TTC549 (cell line): ENCODE data around the gene CFAP107.
"Not testable (repeated sequence)": the region's sequence is repeated elsewhere in the genome, so short reads cannot be mapped to it uniquely, and the experiment has no call there.

Source experiments
- FAIRE-seq: peaks from 2 replicates; lab custom pipeline; 2012; peaks lifted over from hg19 to GRCh38; lab: Jason Lieb, UNC

Gene CFAP107

DNA sequence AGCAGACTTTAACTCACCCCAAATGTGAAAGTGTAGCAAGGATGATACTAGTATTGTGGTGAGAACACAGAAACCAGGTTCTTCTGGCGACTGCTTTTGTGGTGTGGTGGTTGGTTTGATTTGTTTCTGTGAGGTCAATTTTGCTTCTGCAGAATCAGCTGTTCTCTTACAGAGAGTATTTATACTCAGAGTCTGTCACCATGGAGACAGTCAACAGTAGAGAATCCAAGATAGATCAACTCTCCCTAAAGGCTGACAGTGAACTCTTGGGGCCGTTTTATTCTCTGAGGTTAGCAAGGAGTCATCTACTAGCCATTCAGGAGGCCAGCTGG lies at the start of gene CFAP107:
TSS of gene CFAP107 (plus strand) at position 209 of the 332 bp plus-strand sequence. CDS start 231 bp downstream, outside the sequence.
- FAIRE-seq: no peak

DNA sequence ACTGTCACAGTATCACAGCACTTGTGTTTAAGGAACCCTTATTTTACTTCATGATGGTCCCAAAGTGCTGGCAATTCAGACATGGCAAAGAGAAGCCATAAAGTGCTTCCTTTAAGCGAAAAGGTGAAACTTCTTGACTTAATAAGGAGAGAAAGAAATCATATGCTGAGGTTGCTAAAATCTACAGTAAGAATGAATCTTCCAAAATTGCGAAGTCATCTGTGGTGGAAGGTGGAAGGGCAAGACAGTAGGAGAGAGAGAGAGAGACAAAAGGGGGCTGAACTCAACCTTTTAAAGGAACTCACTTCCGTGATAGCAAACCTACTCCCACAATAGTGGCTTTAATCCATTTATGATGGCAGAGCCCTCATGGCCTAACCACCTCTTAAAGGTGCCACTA lies 49.3 kb upstream of the CFAP107 start:
- FAIRE-seq: no peak

DNA sequence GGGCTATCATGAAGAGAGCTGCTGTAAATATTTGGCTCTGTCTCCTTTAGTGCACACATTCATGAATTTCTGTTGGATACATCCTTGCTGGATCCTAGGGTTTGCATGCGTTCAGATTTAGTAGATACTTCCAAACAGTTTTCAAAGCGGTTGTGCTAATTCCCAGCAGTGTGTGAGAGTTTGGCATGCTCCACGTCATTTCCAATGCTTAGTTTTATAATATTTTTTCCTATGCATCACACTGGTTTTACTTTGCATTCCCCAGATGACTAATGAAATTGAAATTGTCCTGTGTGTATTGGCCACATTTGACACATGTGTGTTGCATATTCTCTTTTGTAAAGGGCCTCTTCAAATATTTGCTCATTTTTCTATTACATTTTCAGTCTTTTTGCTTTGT lies 48.6 kb upstream of the CFAP107 start:
- no peak for FAIRE-seq

DNA sequence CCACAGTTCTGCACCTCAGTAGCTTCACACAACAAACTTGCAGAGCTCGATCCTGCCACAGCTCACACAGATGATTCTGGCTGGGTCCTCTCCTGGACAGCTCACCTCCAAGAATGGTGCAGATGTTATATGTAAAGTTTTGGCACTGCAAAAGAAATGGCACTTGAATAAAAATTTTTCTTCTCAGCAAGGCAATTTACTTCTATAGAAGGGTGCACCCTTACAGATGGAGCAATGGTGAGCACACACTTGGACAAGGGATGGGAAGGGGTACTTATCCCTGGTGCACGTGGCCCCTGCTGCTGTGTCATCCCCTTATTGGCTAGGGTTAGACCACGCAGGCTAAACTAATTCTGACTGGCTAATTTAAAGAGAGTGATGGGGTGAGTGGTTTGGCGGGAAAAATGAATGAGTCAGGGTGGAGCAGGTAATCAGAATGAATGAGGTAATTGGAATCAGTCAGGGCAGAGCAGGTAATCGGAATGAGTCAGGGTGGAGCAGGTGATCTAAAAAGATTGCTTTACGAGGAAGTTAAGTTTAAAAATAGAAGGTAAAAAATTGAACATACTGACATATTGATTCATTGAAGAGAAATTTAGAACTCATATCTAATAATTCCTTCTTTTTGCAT lies 42.1 kb upstream of the CFAP107 start:
- FAIRE-seq: no peak

GRCh38 chr1:12706061-12706460 lies 39.9 kb upstream of the CFAP107 start:
- FAIRE-seq: no peak

DNA sequence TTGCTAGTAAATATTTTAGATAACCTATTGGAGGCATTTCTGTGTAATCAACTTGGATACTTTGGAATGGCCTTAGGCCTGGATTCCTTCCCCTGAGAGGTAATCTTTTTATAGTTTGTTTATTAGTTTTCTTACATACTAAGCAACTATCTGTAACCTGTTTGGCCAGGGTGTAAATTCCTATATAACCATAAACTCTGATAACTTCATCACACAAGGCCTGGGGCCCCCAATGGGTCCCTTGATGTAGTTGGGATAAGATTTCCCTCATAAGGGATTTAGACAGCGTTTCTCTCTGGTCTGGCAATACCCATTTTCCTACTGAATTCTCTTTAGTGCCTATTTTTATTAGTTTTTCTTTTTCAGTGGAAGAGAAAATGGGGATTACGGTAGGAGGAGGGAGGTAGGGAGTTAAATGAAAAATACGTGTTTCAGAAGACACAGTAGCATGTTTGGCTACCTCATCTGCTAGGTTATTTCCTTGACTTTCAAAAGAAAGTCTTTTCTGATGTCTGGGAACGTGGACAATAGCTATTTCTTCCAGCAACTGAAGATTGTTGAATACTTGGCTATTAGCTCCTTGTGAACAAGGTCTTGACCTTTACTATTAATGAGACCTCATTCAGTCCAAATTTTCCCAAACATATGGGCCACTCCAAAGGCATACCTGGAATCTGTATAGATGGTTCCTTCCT lies 37.5 kb upstream of the CFAP107 start:
- no peak for FAIRE-seq

- FAIRE-seq: no peak
Observed at GRCh38 chr1:12709091-12709491, 36.9 kb upstream of the CFAP107 start.

- FAIRE-seq: no peak
Observed at GRCh38 chr1:12709696-12710095, 36.3 kb upstream of the CFAP107 start.

DNA sequence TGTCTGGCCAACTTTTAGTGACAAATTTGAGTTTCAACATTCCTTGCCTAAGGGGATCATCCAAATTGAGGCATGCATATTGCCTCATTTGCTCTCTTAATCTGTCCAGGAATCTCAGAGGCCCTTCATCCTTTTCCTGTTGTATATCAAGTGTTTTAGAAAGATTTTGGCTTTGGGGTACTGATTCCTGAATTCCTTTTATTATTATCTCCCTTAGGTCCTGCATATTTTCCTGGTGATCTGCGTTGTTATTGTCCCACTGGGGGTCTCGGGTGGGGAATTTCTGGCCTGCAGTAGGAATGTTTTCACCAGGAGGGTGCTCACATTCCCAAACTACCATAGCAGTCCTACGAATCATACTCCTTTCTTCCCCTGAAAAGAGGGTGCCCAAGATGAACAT lies 34.5 kb upstream of the CFAP107 start:
- no peak for FAIRE-seq

- no peak for FAIRE-seq
Observed at GRCh38 chr1:12712076-12712475, 33.9 kb upstream of the CFAP107 start.

DNA sequence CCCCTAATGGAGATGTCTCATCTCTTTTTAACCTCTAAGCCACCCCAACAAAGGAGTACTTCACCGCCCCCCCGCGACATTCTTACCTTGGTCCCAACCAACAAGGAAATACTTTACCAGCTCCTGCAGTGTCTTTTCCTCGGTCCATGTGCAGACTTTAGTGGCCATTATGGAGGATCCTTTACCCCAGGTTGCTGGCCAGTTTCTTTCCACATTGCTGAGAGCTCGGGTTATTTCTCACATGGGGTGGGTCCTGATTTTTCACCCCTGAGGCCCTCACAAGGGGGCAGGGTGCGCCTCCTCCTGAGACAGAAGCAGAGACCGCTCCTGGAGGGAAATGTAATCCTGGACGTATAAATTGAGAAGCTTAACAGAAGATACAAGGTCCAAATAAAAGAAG lies 33.1 kb upstream of the CFAP107 start:
- no peak for FAIRE-seq

DNA sequence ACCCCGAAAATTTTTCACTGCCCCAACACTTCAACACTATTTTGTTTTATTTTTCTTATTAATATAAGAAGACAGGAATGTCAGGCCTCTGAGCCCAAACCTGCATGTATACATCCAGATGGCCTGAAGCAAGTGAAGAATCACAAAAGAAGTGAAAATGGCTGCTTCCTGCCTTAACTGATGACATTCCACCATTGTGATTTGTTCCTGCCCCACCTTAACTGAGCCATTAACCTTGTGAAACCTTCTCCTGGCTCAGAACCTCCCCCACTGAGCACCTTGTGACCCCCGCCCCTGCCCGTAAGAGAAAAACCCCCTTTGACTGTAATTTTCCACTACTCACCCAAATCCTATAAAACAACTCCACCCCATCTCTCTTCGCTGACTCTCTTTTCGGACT lies 32.3 kb upstream of the CFAP107 start:
- FAIRE-seq: not testable (repeated sequence)

DNA sequence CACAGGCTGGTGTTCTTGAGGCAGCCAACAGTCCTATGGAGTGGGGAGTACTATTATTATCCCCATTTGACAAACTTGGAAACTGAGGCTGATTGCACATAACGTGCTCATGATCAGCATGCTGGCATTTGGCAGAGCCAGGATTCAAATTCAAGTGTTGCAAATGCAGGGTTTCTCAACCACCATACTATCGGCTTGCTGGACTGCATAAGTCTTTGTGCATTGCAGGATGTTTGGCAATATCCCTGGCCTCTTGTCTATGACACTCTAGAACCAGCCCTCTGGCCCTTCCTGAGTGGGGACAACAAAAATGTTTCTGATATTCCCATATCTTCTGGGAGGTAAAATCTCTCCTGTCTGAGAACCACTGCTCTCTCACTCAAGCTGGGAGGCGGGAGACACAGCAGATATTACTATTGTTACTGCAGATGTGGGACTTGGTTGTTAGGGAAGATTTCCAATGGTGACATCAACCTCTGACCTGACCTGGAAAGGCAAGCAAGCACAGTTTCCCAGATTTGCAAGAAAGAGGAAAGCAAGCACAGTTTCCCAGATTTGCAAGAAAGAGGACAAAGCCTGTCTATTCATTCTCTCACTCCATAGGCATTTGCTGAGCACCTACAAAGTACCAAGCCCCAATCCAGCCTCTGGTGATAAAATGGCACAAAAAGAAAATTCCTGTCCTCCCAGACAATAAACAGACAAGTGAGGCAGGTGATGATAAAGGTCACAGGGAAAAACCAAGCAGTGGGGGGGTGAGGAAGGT lies 31.1 kb upstream of the CFAP107 start:
- FAIRE-seq: no peak

DNA sequence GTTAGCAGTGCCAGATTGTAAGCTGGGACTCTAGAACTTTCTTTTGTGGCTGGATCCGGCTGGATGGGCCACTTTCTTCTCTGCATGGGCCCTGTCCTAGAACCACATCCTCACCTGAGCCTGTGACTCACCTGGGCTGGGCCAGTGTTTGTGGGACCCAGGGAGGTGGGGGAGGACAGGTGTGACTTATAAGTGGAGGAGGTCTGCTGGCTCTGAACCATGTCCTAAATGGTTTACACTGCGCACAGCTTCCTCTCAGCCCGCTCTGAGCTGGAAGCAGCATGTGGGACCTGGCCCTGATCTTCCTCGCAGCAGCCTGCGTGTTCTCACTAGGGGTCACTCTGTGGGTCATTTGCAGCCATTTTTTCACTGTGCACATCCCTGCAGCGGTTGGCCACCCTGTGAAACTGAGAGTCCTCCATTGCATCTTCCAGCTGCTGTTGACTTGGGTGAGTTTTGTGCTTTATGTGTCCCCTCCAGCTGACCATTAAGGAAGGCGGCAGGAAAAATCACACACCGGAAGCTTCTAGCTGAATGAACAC lies 30.0 kb upstream of the CFAP107 start, which contains the start of gene AADACL3:
TSS of gene AADACL3 (plus strand) at position 215 of the 542 bp plus-strand sequence. CDS start at position 282, 67 bp downstream.
- FAIRE-seq: no peak

- FAIRE-seq: no peak
Observed at GRCh38 chr1:12717301-12717838, 28.6 kb upstream of the CFAP107 start.

- FAIRE-seq: no peak
Observed at GRCh38 chr1:12722626-12723025, 23.4 kb upstream of the CFAP107 start.

DNA sequence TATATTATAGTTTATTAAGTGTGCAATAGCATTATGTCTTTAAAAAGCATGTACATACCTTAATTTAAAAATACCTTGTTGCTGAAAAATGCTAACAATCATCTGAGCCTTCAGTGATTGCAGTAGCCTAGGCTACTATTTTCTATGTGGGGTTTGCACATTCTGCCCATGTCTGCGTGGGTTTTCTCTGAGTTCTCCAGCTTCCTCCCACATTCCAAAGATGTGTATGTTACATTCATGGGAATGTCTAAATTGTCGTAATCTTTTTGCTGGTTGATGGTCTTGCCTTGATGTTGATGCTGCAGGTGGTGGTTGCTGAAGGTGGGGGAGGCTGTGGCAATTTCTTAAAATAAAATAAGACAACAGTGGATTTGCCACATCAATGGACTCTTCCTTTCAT lies 17.6 kb upstream of the CFAP107 start:
- FAIRE-seq: no peak

GRCh38 chr1:12730156-12730555 lies 15.8 kb upstream of the CFAP107 start:
- FAIRE-seq: no peak

DNA sequence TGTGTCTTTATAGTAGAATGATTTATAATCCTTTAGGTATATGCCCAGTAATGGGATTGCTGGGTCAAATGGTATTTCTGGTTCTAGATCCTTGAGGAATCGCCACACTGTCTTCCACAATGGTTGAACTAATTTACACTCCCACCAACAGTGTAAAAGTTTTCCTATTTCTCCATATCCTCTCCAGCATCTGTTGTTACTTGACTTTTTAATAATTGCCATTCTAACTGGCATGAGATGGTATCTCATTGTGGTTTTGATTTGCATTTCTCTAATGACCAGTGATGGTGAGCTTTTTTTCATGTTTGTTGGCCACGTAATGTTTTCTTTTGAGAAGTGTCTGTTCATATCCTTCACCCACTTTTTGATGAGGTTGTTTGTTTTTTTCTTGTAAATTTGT lies 14.9 kb upstream of the CFAP107 start:
- FAIRE-seq: not testable (repeated sequence)

DNA sequence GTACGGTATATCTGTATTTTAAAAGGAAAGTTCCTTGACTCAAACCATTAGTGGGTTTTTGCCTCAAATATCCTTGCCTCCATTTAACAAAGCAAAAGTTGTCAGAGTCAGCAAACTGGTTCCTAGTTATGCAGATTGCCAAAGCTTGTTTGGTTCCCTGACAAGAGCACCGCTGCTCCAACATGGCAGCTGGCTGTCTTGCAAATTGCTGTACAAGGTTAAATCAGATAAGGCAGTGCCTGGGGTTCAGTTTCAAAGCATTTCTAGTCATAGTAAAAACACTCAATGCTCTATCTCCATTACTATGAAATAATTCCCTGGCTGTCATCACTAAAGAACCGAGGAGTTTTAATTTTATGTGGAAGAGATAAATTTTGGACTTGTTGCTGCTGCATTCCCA lies 11.3 kb upstream of the CFAP107 start:
- FAIRE-seq: no peak

DNA sequence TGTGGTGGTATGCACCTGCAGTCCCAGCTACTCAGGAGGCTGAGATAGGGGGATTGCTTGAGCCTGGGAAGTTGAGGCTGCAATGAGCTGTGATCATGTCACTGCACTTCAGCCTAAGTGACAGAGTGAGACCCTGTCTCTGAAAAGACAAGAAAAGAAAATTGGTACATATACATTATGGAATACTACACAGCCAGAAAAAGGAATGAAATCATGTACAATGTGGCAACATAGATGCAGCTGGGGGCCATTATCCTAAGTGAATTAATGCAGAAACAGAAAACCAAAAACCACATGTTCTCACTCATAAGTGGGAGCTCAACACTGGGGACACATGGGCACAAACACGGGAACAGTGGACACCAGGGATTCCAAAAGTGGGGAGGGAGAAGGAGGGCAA lies 7.1 kb upstream of the CFAP107 start:
- no peak for FAIRE-seq

DNA sequence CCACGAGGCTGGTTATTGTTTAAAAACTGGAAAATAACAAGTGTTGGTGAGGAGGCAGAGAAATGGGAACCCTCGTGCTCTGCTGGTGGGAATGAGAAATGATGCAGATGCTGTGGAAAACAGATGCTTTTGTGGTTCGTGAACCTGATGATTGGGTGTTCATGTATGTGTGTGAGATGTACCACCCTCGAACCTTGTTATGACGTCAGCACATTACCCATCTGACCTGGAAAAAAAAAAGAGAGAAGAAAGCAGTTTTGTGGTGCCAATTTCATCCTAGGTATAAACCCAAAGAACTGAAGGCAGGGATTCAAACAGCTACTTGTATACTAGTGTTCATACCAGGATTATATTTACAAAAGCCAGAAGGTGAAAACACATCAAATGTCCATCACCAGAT lies 6.4 kb upstream of the CFAP107 start:
- FAIRE-seq: no peak

DNA sequence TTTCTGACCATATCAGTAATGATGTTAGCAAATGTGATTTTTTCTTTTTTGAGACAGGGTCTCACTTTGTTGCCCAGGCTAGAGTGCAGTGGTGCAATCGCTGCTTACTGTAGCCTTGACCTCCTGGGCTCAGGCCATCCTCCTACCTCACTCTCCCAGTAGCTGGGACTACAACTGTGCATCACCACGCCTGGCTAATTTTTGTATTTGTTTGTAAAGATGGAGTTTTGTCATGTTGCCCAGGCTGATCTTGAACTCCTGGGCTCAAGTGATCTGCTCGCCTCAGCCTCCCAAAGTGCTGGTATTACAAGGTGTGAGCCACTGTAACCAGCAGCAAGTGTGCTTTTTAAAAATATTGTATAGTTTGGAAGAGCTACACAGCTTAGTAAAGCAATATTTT lies 4.1 kb upstream of the CFAP107 start:
- no peak for FAIRE-seq
